LoVo (cell line): Measurements from ENCODE around the gene TMEM128.
"Not testable (repeated sequence)": the region's sequence is repeated elsewhere in the genome, so short reads cannot be mapped to it uniquely, and the experiment has no call there.

Experiments
- DNase-seq: peaks from one replicate; pipeline ENCODE4 v3.0.0-alpha.2; 2016; ENCODE audit warnings: low spot score

Gene TMEM128

GRCh38 chr4:4254666-4255065 lies 6.6 kb upstream of the TMEM128 start:
- no peak for DNase-seq

GRCh38 chr4:4254199-4254598 lies 6.2 kb upstream of the TMEM128 start:
- DNase-seq, result no peak

- no peak for DNase-seq
Observed at GRCh38 chr4:4249866-4250265, 1.8 kb upstream of the TMEM128 start.

GRCh38 chr4:4249342-4249741 lies 1.3 kb upstream of the TMEM128 start:
- not testable (repeated sequence) for DNase-seq

- no peak for DNase-seq
Observed at GRCh38 chr4:4248885-4249203, 821 bp upstream of the TMEM128 start.

- DNase-seq, result no peak
Observed at GRCh38 chr4:4247696-4248028, 361 bp downstream of the TMEM128 start.

- DNase-seq, result no peak
Observed at GRCh38 chr4:4245172-4245571, 2.9 kb downstream of the TMEM128 start.

GRCh38 chr4:4239551-4239950 lies 8.5 kb downstream of the TMEM128 start:
- DNase-seq, result not testable (repeated sequence)

- no peak for DNase-seq
Observed at GRCh38 chr4:4233610-4234009, 14.4 kb downstream of the TMEM128 start.

GRCh38 chr4:4228356-4228668 lies 19.7 kb downstream of the TMEM128 start:
- no peak for DNase-seq

GRCh38 chr4:4227510-4228355 lies 20.3 kb downstream of the TMEM128 start:
- DNase-seq, result no peak

- DNase-seq, result no peak
Observed at GRCh38 chr4:4226606-4227438, 21.2 kb downstream of the TMEM128 start, which contains the start of gene OTOP1. Gene OTOP1, minus strand, starts transcription at chr4:4226929. Its CDS starts 65 bp downstream, at chr4:4226864.

- no peak for DNase-seq
Observed at GRCh38 chr4:4225915-4226605, 22.0 kb downstream of the TMEM128 start.

- DNase-seq, result no peak
Observed at GRCh38 chr4:4217113-4217512, 30.9 kb downstream of the TMEM128 start.

GRCh38 chr4:4216648-4217047 lies 31.4 kb downstream of the TMEM128 start:
- no peak for DNase-seq

- DNase-seq, result not testable (repeated sequence)
Observed at GRCh38 chr4:4213674-4214073, 34.3 kb downstream of the TMEM128 start.

GRCh38 chr4:4206204-4206603 lies 41.8 kb downstream of the TMEM128 start:
- no peak for DNase-seq

GRCh38 chr4:4204401-4204745 lies 43.6 kb downstream of the TMEM128 start:
- no peak for DNase-seq

GRCh38 chr4:4203688-4204400 lies 44.2 kb downstream of the TMEM128 start:
- peak; percentile 12 for DNase-seq

- DNase-seq, result no peak
Observed at GRCh38 chr4:4202510-4202909, 45.5 kb downstream of the TMEM128 start.

GRCh38 chr4:4200624-4201023 lies 47.4 kb downstream of the TMEM128 start:
- DNase-seq, result no peak

GRCh38 chr4:4195354-4195753 lies 52.7 kb downstream of the TMEM128 start:
- DNase-seq, result no peak
